Measurements from ENCODE around the gene HS6ST2.
"Not testable (repeated sequence)": the region's sequence is repeated elsewhere in the genome, so short reads cannot be mapped to it uniquely, and the experiment has no call there.

DNA sequence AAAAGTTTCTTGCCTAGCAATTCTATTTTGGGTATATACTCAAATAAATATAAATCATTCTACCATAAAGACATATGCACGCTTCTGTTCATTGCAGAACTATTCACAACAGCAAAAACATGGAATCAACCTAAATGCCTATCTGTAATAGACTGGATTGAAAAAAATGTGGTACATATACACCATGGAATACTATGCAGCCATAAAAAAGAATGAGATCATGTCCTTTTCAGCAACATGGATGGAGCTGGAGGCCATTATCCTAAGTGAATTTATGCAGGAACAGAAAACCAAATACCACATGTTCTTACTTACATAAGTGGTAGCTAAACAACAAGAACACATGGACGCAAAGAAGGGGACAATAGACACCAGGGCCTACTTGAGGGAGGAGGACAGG is 21.6 kb upstream of the HS6ST2 start:
- TF ChIP-seq, protein P1, sequence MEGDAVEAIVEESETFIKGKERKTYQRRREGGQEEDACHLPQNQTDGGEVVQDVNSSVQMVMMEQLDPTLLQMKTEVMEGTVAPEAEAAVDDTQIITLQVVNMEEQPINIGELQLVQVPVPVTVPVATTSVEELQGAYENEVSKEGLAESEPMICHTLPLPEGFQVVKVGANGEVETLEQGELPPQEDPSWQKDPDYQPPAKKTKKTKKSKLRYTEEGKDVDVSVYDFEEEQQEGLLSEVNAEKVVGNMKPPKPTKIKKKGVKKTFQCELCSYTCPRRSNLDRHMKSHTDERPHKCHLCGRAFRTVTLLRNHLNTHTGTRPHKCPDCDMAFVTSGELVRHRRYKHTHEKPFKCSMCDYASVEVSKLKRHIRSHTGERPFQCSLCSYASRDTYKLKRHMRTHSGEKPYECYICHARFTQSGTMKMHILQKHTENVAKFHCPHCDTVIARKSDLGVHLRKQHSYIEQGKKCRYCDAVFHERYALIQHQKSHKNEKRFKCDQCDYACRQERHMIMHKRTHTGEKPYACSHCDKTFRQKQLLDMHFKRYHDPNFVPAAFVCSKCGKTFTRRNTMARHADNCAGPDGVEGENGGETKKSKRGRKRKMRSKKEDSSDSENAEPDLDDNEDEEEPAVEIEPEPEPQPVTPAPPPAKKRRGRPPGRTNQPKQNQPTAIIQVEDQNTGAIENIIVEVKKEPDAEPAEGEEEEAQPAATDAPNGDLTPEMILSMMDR (IDR thresholded peaks at IDR 0.05; ENCODE audit: borderline replicate concordance, extremely low read depth, low read length, poor library complexity, severe bottlenecking): not testable (repeated sequence)
- TF ChIP-seq EZH2 (IDR thresholded peaks at IDR 0.05; ENCODE audit: borderline replicate concordance, low read depth, low read length, severe bottlenecking): not testable (repeated sequence)
